HFFc6 (cell line): ENCODE measurements around the gene UBE2E2. TPM values are rescaled to one million over a fixed set of nuclear protein-coding genes. Genes with fewer than 3 reads are reported as not detected.

Experiments used
- DNase-seq: peaks from one replicate; pipeline ENCODE4 v3.0.0-alpha.2; 2018
- H3K27ac Mint-ChIP-seq: 2 replicates; pipeline ENCODE4 v1.8.0; 2020; ENCODE audit warnings: mild to moderate bottlenecking, mixed read lengths
- H3K27me3 Mint-ChIP-seq: 2 replicates; pipeline ENCODE4 v1.8.0; 2021; ENCODE audit warnings: mild to moderate bottlenecking, moderate library complexity, mixed read lengths; ENCODE audit not compliant: insufficient read depth
- H3K36me3 Mint-ChIP-seq: 2 replicates; pipeline ENCODE4 v1.8.0; 2021; ENCODE audit warnings: low read depth, mixed read lengths
- H3K4me1 Mint-ChIP-seq: 2 replicates; pipeline ENCODE4 v1.8.0; 2020; ENCODE audit warnings: low read depth, mixed read lengths
- H3K4me3 Mint-ChIP-seq: 2 replicates; pipeline ENCODE4 v1.8.0; 2020; ENCODE audit warnings: mild to moderate bottlenecking, moderate library complexity, mixed read lengths
- H3K9me3 Mint-ChIP-seq: 2 replicates; pipeline ENCODE4 v1.8.0; 2020; ENCODE audit warnings: mild to moderate bottlenecking, mixed read lengths
- CTCF ChIP-seq: fragments of 200-600 bp; sonication (generic); IDR thresholded peaks from 2 replicates; pipeline ENCODE4 v1.5.0; 2021; ENCODE audit warnings: antibody characterized with exemption, mild to moderate bottlenecking
- total RNA-seq, 6 experiments: library from RNA; stranded (reverse); fragmentation: NEBNext Ultra II Directional; extraction: Animal tissue kit (Norgen Biotek cat#: 25700); gene quantifications; 2 replicates in 1 of 6; 3 replicates in 5 of 6; pipeline ENCODE4 v1.2.3, GENCODE V29; 2021

UBE2E2 gene
- total RNA-seq, 6 experiments from 2014 or later = 38.2 to 53.0 (median 47.2) TPM

- Mint-ChIP-seq H3K4me1 (peaks cover 13% of the 10 kb centered on the region), H3K27me3 (no peaks in the 10 kb centered on the region), H3K36me3 (0 out of 2 replicates have a peak, but pooled peaks cover 4% of the 10 kb centered on the region), H3K4me3 (no peak overlapping the region), H3K27ac (no peak overlapping the region), H3K9me3 (no peaks in the 10 kb centered on the region)
- DNase-seq = no peak
- no peak for TF ChIP-seq CTCF
Measured at GRCh38 chr3:23553353-23553752, 350.2 kb downstream of the UBE2E2 start.

GRCh38 chr3:23565041-23565775, 362.1 kb downstream of the UBE2E2 start:
- no peak overlapping the region for H3K4me3 Mint-ChIP-seq
- peaks cover 3% of the 10 kb centered on the region; the same call in 1 of the 2 replicates for H3K27me3 Mint-ChIP-seq
- peaks cover 4% of the 10 kb centered on the region; the same call in 1 of the 2 replicates for H3K36me3 Mint-ChIP-seq
- no peaks in the 10 kb centered on the region for H3K9me3 Mint-ChIP-seq
- DNase-seq = no peak
- H3K27ac Mint-ChIP-seq = no peak overlapping the region
- TF ChIP-seq CTCF = no peak
- H3K4me1 Mint-ChIP-seq = peaks cover 25% of the 10 kb centered on the region

- no peak for TF ChIP-seq CTCF
- H3K27me3 Mint-ChIP-seq = peaks cover 3% of the 10 kb centered on the region; the same call in 1 of the 2 replicates
- peaks cover 25% of the 10 kb centered on the region for H3K4me1 Mint-ChIP-seq
- DNase-seq = no peak
- H3K36me3 Mint-ChIP-seq = peaks cover 4% of the 10 kb centered on the region; the same call in 1 of the 2 replicates
- H3K4me3 Mint-ChIP-seq = no peak overlapping the region
- no peak overlapping the region for H3K27ac Mint-ChIP-seq
- H3K9me3 Mint-ChIP-seq = no peaks in the 10 kb centered on the region
Measured at GRCh38 chr3:23566499-23566898, 363.4 kb downstream of the UBE2E2 start.

- Mint-ChIP-seq H3K27ac (peak overlapping the region; percentile 82), H3K4me1 (peaks cover 25% of the 10 kb centered on the region)
Measured at GRCh38 chr3:23567917-23568316, 364.8 kb downstream of the UBE2E2 start.

GRCh38 chr3:23573827-23574226, 370.7 kb downstream of the UBE2E2 start:
- DNase-seq = no peak
- no peak overlapping the region for H3K4me3 Mint-ChIP-seq
- peaks cover 18% of the 10 kb centered on the region for H3K4me1 Mint-ChIP-seq
- no peak for TF ChIP-seq CTCF
- H3K9me3 Mint-ChIP-seq = no peaks in the 10 kb centered on the region
- H3K36me3 Mint-ChIP-seq = peaks cover 9% of the 10 kb centered on the region
- H3K27ac Mint-ChIP-seq = no peak overlapping the region
- no peaks in the 10 kb centered on the region; the same call in 1 of the 2 replicates for H3K27me3 Mint-ChIP-seq

More at GRCh38 chr3:23567917-23568316, 364.8 kb downstream of the UBE2E2 start:
- peaks cover 4% of the 10 kb centered on the region; the same call in 1 of the 2 replicates for H3K36me3 Mint-ChIP-seq
- no peak for TF ChIP-seq CTCF
- peak overlapping the region; percentile 28 for H3K4me3 Mint-ChIP-seq
- peak; percentile 97 for DNase-seq
- no peaks in the 10 kb centered on the region for H3K9me3 Mint-ChIP-seq
- H3K27me3 Mint-ChIP-seq = peaks cover 3% of the 10 kb centered on the region; the same call in 1 of the 2 replicates
